Measurements from ENCODE around the gene HIF3A. TPM values are rescaled to one million over a fixed set of nuclear protein-coding genes. Genes with fewer than 3 reads are reported as not detected.

The HIF3A gene
- total RNA-seq, 1 donor from 2014 or later: 64.1 TPM

DNA sequence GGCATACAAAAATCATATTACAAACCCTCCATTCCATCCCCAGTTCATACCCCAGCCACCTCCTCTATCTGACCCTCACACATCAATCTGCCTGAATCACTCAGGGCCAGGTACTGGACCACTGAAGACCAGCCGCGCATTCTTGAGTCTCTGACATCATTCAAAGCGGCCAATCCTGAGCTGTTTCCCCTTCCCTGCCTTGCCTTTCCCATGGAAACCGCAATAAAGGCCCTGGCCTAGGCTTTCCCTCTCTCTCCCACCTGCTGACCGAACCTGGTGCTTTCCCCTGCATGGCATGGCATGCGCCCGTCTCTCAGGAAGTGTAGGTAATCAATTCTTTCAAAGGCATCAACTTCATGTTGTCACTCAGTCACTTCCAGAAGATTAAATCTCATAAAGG lies 17.7 kb upstream of the HIF3A start:
- intact Hi-C loops (cut with DNase I): no loop called here
- Histone ChIP-seq H3K27me3 (ENCODE audit: low read depth) (peaks cover 4% of the 10 kb centered on the region), H3K4me3 (no peak overlapping the region), H3K4me1 (peaks cover 13% of the 10 kb centered on the region), H3K9me3 (no peaks in the 10 kb centered on the region), H3K27ac (no peak overlapping the region), H3K36me3 (no peaks in the 10 kb centered on the region)
- ATAC-seq (no peak), DNase-seq (no peak)
- TF ChIP-seq, protein P1, sequence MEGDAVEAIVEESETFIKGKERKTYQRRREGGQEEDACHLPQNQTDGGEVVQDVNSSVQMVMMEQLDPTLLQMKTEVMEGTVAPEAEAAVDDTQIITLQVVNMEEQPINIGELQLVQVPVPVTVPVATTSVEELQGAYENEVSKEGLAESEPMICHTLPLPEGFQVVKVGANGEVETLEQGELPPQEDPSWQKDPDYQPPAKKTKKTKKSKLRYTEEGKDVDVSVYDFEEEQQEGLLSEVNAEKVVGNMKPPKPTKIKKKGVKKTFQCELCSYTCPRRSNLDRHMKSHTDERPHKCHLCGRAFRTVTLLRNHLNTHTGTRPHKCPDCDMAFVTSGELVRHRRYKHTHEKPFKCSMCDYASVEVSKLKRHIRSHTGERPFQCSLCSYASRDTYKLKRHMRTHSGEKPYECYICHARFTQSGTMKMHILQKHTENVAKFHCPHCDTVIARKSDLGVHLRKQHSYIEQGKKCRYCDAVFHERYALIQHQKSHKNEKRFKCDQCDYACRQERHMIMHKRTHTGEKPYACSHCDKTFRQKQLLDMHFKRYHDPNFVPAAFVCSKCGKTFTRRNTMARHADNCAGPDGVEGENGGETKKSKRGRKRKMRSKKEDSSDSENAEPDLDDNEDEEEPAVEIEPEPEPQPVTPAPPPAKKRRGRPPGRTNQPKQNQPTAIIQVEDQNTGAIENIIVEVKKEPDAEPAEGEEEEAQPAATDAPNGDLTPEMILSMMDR (IDR thresholded peaks at IDR 0.05): no peak

DNA sequence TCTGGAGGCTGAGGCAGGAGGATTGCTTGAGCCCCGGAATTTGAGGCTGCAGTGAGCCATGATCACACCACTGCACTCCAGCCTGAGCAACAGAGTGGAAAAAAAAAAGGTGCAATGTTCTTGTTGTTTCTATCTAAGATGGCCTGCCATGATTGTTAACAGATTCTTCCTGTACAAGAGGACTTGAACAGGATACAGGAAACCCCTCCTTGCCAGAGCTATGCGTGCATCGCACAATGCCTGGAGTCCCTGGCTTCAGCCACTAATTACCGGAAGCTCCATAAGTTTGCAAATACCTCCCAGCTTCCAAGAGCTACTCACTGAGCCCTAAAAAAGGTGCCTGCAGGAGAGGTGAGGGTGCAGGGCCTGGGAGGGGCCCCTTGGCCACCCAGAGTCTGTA lies 13.1 kb upstream of the HIF3A start:
- Histone ChIP-seq H3K4me1 (peaks cover 21% of the 10 kb centered on the region), H3K27ac (peak overlapping the region; percentile 54), H3K4me3 (no peak overlapping the region), H3K36me3 (no peaks in the 10 kb centered on the region), H3K27me3 (ENCODE audit: low read depth) (peaks cover 4% of the 10 kb centered on the region), H3K9me3 (no peaks in the 10 kb centered on the region)
- intact Hi-C loops (cut with DNase I): no loop called here
- DNase-seq (no peak), ATAC-seq (peak; percentile 50 to 63)
- TF ChIP-seq, protein P1 (IDR thresholded peaks at IDR 0.05): no peak

DNA sequence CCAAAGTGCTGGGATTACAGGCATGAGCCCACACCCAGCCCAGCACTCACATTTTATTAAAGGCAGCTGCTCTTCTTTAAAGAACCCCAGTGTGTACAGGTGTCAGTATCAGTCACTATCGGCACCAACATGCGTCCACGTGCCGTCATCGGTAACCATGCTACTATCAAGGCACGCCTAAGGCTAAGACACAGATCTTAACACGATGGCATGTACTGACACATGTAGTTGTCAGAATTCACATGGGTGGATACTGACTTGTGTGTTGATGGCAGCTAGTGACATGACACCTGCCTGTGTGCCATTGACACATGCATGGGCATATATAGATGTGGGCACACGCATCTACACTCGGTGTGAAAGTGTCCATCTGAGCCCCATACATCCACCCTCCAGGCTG lies 12.2 kb upstream of the HIF3A start:
- ATAC-seq (no peak), DNase-seq (no peak)
- Histone ChIP-seq H3K27me3 (ENCODE audit: low read depth) (no peaks in the 10 kb centered on the region), H3K36me3 (no peaks in the 10 kb centered on the region), H3K4me3 (no peak overlapping the region), H3K4me1 (peaks cover 29% of the 10 kb centered on the region), H3K27ac (peak overlapping the region; percentile 54), H3K9me3 (peaks cover 1% of the 10 kb centered on the region)
- intact Hi-C loops (cut with DNase I): no loop called here
- TF ChIP-seq, protein P1 (IDR thresholded peaks at IDR 0.05): no peak

DNA sequence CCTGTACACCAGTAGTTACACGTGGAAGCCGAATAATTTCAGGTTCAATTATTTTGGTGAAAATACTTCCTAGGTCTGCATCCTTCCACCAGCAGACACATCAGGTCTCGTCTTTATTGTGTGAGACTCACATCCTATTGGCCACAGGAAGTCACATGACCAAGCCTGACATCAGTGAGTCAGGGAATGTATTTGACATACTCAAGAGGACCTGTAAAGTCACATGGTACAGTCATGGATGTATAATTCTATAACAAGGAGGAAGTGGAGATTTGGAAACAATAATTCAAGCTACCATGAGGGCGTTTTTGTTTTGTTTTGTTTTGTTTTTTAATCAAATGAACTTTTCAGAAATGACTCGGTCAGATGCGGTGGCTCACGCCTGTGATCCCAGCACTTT lies 9.3 kb upstream of the HIF3A start:
- ATAC-seq: no peak
- intact Hi-C loops (cut with DNase I): no loop called here

DNA sequence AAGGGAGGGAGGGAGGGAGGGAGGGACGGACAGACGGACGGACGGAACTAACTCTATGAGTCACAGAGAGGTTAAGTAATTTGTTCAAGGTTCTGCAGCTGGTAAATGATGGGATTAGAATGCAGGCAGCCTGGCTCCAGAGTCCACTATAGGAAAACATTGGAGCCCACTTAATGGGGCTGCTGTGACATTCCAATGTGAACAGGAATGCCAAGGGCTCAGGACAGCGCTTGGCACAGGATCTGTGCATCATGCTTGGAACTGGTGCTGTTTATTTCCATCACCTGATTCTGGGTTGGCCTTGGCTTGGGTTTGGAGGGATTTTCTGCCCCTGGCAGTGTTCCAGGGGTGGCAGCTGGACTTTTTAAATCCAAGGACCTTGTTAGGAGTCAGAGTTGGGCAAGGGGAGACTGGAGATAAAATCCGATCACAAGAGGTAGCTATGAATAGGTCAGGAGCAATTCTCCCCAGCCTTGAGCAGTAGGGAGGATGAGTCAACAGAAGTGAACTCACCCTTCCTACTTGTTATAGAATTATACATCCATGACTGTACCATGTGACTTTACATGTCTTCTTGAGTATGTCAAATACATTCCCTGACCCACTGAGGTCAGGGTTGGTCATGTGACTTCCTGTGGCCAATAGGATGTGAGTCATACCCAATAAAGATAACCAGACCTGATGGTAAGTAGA lies 7.8 kb upstream of the HIF3A start:
- peak; percentile 58 to 69 for ATAC-seq
- TF ChIP-seq, protein P1 (IDR thresholded peaks at IDR 0.05): no peak
- peaks cover 19% of the 10 kb centered on the region for H3K4me1 ChIP-seq

More for the DNA sequence above, 9.3 kb upstream of the HIF3A start:
- H3K27me3 ChIP-seq (ENCODE audit: low read depth): no peaks in the 10 kb centered on the region
- no peaks in the 10 kb centered on the region for H3K36me3 ChIP-seq
- TF ChIP-seq, protein P1 (IDR thresholded peaks at IDR 0.05): no peak
- no peak overlapping the region for H3K4me3 ChIP-seq
- H3K27ac ChIP-seq: no peak overlapping the region
- DNase-seq: no peak
- peaks cover 29% of the 10 kb centered on the region for H3K4me1 ChIP-seq
- peaks cover 9% of the 10 kb centered on the region for H3K9me3 ChIP-seq

More for the DNA sequence above, 7.8 kb upstream of the HIF3A start:
- Histone ChIP-seq H3K9me3 (peaks cover 9% of the 10 kb centered on the region), H3K36me3 (no peaks in the 10 kb centered on the region), H3K27ac (peak overlapping the region; percentile 63), H3K27me3 (ENCODE audit: low read depth) (no peaks in the 10 kb centered on the region), H3K4me3 (no peak overlapping the region)
- intact Hi-C loops (cut with DNase I): no loop called here
- no peak for DNase-seq

All from lower lobe of right lung (tissue), 2 donors.